CD4-positive, alpha-beta T cell treated with Interleukin-21 for 1 hour (primary cell): ENCODE measurements around the gene MAGI1.

Experiments used
- DNase-seq: peaks from one replicate; pipeline ENCODE4 v3.0.0-alpha.2; 2020

MAGI1 gene

DNA sequence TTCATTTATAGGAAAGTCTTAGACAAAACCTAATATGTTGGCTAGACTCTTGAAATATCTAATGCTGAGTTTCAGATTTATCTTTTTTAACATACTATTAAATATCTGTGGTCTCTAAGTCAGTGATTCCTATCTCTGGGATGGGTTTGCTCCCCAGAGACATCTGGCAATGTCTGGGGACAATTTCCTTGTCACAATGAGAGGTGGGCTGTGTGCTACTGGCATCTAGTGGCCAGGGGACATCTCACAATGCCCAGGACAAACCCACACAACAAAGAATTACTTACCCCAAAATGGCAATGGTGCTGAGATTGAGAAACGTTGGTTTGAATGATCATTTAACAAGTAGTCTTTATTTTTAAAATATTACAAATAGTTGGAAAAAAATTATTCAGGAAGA is 602.1 kb downstream of the MAGI1 start:
- DNase-seq = no peak

DNA sequence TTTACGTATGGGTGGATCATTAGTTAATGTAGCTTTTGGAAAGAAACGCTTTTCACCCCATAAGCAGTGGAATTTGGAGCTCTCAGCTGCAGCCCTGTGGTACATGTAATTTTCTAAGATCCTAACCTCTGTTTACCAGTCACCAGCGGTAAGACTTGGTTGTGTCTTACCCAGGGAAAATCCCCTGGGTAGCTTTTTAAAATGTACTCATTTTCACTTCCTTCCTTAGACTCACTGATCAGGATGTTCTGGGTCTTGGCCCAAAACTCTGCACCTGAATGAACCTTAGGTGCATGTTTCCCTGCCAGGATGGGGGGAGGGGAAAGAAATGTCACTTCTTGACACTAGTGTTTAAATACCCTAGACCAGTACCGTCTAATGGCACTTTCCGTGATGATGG is 605.2 kb downstream of the MAGI1 start:
- no peak for DNase-seq

DNA sequence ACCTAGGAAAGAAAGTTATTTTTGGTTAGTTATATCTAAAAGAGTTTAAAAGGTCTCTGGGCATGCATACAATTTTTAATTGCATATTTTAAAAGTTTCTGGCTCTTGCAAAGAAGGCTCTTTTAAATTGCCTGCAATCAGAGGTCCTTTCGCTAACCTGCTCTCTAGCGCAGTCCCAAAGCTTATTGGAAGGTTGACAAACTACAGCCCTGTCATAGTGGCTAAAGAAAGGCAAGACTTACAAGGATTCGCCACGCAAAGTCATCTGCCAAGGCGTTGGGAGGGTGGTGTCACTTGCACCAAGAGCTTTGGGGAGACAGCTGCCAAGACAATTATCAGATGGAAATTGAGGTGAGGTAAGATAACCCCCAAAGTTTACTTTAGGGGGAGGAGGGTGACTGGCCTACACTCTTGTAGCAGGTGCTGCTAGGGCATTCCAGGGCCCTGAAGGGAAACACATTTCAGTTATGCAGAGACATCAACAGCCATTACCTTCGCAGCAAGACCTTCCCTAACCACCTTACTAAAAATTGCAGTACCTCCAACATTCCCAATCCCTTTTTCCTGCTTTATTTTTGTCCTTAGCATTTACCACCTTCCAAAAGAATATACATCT is 606.2 kb downstream of the MAGI1 start:
- no peak for DNase-seq

DNA sequence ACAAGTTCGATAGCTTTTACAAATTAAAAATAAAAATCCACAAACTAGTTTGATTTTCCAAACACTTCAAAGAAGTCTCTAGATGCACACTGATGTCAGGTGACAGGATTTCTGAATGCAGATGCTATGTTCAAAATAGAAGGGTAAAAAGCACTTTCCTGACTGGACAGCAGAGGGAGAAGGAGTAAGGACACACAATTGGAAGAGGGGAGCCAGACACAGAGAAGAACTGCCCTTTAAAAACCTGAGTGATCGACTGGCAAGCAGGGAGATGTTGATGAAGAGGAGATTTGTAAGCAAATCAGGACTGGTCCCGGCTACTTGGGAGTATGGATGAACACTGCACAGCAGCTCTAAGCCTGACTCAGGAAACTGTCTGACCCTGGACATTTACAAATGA is 612.8 kb downstream of the MAGI1 start:
- no peak for DNase-seq

DNA sequence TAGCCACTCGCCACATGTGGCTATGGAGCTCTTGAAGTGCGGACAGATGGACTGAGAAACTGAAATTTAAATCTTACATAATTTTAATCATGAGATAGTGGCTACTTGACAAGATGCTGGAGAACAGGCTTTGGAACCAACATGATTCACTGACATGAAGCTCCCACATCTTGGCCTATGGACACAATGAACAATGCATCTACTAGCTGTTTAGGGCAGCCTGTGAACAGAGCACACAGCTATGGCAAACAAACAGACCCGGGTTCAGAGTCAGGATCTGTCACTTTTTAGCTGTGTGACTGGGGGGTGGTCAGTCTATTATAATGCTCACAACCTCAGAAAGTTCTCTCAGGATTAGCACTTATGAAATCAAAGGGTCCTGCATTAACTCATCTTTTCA is 616.6 kb downstream of the MAGI1 start:
- DNase-seq = no peak

DNA sequence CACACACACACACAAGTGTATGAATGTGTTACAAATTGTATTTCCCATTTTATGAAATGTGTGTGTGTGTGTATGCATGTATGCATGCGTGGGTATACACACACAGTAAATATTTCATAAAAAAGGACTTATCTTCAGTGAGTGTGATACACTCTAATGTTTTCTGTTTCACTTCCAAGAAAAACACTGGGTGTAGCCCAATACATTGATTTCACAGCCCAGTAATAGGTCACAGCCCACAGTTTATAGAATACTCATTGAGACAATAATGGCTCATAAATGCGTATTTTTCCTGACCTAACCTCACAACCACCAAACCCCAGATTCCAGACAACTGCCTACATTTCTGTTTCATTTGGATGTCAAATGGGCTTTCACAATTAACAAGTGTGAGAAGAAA is 619.5 kb downstream of the MAGI1 start:
- DNase-seq = no peak

DNA sequence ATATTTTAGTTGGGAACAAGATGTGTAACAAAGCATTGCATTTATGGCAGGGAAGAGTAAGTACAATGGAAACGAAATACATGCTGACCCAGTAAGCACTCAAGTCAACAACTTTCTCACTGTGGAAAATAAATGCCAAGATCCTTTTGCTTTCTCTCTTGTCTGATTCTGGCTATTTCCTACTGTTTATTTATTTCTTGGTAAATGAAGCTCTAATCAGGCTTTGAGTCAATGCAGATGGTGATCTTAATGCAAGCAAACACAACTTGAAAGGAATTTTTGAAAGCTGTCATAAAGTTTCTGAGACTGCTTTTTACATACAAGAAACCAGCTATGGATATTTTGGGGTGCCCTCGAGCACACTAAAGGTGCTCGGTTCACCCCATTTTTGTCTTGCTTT is 624.8 kb downstream of the MAGI1 start:
- no peak for DNase-seq

DNA sequence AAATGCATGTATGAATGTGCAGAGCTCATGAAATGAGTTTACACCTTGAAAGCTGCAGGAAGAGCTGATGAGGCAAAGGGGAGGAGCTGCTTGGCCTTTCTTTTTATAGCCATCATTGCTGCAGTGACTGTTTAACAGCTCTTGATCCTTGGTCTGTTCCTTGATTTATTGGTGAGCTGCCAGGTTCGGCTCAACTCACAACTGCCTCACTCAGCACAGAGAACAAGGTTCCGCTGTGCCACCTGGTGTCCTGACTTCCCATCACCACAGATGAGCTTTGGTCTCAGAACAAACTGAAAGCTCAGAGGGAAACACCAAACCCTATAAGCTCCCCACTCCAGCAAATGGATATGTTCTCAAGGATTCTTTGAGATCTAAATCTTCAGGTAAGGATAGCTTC is 626.1 kb downstream of the MAGI1 start:
- DNase-seq = no peak

DNA sequence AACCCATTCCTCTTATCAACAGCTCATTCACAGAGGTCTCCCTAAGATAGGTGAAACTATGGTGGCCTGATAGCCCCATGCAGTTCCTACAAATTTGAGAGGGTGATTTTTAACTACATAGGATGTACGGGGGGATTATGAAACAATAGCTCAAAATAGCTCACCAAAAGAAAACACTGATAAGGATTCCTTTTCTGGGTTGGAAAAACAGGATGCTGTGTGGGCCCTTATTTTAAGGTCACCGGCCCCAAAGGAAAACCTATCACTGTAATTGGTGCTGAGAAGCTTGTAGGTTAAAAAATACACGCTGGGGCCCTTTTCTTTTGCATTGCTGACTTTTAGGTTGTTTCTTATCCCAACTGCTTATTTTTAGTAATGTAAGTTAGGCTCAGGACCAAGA is 627.4 kb downstream of the MAGI1 start:
- DNase-seq = no peak

DNA sequence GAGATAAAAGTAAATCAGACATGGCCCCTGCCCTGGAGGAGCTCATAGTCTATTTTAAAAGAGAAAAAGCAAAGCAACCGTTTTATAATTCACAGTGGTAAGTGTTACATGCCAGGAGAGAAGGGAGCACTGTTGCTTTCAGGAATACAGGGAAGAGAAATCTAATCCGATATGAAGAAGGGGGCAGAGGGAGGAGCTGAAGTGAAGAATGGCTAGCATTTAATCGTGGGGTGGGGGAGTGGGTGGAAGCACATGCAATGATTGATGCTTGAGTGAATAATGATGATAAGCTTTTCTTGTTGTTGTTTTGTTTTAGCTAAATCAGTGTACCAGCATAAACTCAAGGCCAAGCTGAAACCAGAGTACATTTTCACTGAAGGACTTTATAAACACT is 629.5 kb downstream of the MAGI1 start:
- no peak for DNase-seq

DNA sequence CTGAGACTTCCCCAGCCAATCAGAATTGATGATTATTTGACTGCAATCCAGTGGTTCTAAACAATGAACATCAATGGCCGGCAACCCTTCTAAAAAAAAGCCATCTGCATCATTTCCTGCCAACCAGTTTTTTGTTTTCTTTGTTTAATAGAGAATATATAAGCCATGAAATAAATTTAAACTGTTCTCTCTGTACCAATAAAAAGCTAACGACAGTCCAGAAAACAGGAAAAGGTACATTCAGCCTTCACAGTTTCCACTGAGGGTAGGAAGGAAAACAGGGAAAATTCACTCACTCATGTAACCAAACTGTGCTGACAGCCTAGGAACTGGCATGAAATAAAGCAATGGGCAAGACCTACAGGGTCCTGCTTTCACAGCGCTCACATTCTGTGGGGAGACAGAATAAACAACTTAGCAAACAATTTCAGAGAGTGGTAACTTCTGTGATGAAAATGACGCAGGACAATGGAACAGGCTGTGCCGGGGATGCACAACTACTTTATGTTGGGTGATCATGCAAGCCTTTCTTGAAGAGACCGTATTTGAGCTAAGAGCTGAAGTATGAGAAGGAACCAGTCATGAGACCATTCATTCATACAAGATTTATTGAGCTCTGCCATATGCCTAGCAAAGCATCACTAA is 630.1 kb downstream of the MAGI1 start:
- no peak for DNase-seq

DNA sequence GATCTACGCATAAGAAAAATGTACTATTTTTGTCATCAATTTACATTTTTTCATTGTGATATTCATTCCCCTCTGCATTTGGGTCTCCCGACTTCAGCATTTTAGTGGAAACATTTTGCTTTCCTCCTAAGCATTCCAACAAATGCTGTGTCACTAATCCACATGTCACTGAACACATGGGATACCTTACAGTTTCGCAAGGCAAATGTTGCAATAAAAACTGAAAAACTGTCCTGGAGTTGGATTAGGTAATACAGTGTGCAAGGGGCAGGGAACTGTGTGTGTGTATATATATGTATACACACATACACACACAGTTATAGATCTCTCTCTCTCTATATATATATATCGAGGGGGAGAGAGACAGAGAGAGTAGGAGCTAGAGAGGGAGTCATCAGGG is 632.2 kb downstream of the MAGI1 start:
- DNase-seq = no peak

DNA sequence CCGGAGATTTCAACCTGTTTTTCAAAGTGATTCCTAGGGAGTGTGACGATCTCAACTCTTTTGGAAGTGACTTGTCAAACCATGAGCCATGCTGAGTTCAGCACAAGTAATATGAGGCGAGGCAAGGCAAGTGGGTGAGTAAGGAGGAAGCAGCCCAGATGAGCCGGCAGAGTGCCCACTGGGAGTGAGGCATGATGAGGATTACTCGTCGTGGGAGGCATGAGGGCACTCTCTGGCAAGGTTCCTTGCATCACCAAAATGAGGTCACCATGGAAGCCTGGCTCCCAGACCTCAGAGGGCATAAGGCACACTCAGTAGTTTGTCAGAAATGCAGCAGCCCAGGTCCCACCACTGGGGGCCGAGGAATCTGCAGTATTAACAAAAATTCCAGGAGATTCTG is 636.1 kb downstream of the MAGI1 start:
- no peak for DNase-seq

DNA sequence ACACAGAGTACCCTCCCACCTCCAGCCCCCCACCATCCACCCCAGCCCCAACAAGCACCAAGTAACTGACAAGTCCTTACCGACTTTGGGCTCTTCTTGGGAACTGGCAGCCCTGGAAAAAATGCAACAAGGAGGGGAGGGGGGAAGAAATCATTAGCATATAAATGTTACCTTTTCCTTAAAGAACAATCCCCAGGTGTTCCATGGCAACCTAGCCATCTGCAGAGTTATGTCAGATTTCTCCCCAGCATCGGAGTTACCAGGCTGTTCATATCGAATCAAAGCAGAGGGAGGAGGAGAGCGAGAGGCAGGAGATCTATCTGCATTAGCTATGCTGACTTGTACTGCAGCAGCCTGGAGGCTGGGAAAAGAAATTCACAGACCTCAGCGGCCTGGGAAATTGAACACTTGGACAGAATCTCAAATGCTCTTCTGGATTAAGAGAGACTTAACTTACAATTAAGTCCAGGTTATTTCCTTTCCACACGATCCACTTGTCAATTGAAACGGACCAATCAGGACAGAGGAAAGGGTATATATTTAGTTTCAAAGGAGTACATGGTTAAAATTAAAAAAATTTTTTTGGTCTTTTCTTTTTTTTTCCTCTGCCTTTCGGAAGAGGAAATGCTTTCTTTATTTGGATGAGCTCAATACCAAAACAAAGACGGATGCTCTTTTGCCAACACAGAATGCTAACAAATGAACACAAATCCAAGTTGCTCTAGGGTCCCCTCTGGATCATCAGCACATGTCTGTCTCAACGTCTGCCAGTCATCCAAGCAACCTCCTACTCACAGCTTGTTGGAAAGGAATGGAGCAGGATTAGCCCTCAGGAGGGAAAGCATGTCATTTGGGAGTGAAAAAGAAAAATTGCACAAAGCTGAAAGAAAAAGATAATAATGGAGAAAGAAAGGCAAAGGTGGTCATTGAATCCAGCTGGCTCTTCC is 637.1 kb downstream of the MAGI1 start:
- no peak for DNase-seq

DNA sequence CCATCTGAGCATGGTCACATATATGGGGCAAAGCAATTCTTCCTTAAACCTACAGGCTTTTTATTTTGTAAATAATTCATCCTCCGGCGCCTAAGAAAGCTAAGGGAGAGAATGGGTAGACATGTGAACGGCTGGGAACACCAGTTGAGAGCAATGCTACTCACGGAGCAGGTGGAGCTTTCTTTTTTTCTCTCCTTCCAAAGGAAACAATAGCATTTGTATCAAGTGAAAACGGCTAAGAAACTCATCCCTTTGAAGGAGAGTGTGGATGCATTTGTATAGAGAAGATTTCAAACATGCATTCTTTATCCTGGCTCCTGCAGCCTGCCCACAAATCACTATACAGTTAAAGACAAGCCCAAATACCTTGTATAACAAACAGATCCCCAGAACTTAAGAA is 637.8 kb downstream of the MAGI1 start:
- DNase-seq = no peak

DNA sequence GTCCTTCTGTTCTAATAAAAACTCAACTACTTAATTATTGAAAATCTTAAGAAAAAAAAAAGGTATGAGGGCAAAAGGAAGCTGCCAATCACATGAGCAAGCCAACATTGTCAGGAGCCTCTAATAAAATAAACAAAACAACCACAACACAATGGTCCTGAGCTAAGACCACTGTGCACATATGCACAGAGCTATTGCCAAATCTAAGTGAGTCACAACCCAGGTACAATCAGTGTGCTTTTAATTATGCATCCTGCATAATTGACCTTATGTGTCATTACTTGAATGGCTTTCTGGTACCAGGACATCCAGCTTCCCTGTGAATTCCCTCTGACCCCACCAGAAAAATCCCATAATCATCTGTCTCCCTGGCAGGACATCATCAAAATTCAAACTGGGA is 639.8 kb downstream of the MAGI1 start:
- no peak for DNase-seq

DNA sequence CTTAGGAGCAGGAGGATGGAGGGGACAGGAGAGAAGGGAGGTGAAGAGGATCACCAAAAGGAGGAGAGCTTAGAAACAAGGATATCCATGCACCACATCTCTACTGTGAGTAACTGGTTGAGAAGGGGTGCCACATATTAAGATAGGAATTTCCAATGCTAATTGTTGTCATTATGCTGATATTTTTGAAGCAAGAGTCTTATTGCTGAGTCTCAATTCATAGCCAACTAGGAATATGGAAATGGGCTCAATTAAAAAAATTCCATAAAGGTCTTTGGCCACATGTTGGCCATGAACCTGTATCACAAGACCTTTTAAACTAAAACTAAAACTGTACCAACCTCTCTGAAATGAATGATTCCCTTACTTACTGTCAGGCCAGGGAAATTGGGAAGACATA is 642.6 kb downstream of the MAGI1 start:
- DNase-seq = no peak

DNA sequence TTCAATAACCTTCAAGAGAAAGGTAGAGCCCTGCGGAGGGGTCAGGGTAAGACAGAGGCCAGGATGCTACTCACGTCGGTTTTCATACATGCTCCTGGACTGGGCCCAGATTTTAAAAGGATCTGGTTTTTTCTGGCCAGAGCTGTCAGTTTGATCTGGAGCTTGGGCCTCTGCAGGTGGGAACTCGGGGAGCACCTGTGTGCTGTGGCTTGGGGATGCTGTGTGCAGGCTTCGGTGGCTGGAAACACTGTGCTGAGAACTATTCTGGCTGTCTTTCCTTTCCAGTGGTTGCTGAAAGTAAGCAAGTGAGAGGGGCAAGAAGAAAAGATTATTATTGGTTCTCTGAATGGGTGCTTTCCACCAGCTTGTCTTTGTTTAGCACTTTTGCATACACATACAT is 647.6 kb downstream of the MAGI1 start:
- no peak for DNase-seq

DNA sequence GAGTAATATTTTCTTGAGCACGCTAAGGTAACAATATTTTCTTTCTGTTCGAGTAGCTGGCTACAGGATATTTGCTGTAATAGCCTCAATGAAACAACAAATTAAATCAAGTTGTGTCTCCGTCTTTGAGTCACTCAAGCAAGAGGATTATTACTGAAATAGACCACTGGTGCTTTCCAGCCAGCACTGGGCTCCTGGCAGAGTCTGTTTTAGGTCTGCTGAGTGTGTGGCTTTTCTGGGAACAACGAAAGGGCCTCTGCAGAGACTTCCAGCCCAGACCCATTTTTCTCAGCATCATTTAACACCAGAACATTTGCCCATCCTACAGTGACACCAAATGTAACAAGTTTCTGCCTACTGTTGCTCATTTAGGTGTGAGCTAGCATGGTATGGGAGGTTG is 652.9 kb downstream of the MAGI1 start:
- DNase-seq = no peak

DNA sequence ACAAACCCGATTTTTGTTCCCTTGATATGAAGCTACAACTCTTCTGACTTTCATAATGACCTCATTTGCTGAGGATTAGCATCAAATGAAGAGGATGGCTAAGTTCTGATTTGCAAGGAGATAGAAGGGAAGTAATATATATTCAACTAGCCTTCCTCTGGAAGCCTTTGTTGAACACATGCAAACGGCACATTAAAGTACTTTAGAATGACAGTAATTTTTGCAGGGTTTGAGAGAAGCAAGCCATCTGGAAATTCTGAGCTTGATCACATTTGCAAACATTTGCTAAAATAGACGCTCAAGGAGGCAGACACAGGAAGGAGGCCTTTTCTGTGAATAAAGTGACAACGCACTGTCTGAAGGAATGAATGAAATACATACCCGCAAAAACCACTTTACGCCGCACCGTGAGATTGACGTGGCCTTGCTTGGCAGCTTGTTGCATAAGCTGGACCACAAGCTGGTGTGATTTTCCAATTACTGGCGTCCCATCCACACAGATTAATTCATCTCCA is 657.2 kb downstream of the MAGI1 start:
- DNase-seq = no peak

DNA sequence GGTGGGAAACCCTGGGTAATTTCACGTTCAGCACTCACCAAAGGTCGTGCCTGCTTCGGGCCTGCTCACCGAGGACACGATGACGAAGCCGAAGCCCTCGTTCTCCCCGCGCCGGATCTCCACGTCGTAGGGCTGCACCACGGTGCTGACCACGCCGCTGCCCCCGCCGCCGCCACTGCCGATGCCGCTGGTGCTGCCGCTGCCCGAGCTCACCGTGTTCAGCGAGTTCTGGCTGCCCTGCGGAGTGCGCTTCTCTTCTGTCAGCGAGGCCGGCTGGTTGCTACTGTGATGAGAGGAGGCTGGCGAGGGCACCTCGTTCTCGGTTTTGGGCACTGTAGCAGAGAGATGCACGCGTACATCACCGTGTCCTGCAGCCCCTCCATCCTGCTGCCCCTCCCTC is 659.5 kb downstream of the MAGI1 start:
- DNase-seq = no peak

DNA sequence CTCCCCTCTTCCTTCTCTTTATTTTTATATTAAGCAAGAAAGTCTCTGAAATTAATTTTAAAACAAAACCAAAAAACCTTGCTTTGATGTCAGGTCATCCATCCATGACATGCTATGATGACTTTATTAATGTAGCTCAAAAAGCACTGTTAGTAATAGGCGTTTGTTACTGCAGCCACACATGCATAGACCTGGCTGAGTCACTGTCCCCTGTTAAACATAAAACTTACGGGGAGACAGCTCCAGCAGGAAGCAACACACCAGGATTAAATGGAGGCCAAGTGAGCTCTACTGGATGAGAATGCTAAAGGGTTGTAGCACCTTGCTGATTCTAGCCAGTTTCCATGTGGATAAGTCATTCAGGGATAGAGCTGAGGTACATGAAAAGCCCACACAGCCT is 661.1 kb downstream of the MAGI1 start:
- no peak for DNase-seq

DNA sequence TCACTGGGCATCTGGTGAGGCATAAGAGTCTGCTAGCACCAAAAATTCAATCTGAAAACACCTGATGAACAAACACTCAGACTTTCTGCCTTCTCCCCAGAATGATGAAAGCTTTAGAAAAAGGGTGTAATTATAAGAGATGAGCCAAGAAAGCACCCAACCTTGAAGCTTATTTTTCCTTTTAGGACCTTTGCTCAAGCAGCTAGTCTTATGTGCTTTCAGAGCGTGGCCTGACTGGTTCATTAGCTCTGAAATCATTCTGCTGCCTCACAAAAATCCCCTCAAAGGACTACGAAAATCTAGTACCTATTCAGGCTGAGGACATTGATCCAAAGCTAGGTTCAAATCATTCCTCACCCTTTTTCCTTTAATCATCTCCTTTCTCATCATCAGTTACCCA is 662.3 kb downstream of the MAGI1 start:
- no peak for DNase-seq

DNA sequence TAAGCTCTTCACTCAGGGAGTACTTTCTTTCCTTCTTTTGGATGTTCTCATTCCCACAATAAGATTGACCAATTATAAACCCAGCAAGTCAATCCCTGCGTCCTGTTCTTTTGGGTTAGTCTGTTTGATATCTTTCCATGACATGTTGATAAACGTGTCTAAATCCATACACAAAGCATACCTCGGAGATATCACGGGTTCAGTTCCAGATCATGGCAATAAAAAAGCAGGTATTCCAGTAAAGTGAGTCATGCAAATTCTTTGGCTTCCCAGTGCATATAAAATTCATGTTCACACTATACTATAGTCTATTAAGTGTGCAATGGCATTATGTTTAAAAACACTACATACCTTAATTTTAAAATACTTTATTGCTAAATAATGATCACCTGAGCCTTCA is 667.7 kb downstream of the MAGI1 start:
- no peak for DNase-seq
